HG02884 (cell line): ENCODE measurements around the gene THYN1.

ENCODE experiments used
- ATAC-seq: cut with Tn5 transposase; IDR thresholded peaks from one replicate; pipeline ENCODE4 v1.9.1; 2021; ENCODE audit warnings: mild to moderate bottlenecking, moderate library complexity; ENCODE audit not compliant: unreplicated experiment

Gene THYN1

DNA sequence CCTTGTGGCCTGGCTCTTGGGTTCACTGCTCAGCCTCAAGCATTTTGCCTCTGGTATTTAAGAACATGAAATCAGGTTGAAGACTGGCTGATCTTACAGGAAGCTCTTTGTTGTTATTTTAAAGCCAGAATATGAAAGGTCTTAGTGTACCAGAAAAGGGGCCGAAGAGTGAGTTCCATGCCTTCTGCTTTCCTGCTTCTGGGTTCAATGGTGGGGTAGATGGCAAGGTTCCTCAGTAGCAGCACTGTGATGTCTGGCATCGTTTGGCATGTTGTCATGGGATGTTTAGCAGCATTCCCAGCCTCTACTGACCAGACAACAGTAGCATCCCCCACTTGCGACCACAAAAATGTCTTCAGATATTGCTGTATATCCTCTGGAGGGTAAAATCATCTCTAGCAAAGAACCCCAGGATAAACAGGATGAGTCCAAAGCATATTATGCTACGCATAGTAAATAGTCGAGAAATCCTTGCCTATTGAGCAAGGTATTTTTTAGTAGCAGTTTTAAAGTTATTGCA is 26.3 kb downstream of the THYN1 start:
- ATAC-seq, result no peak

DNA sequence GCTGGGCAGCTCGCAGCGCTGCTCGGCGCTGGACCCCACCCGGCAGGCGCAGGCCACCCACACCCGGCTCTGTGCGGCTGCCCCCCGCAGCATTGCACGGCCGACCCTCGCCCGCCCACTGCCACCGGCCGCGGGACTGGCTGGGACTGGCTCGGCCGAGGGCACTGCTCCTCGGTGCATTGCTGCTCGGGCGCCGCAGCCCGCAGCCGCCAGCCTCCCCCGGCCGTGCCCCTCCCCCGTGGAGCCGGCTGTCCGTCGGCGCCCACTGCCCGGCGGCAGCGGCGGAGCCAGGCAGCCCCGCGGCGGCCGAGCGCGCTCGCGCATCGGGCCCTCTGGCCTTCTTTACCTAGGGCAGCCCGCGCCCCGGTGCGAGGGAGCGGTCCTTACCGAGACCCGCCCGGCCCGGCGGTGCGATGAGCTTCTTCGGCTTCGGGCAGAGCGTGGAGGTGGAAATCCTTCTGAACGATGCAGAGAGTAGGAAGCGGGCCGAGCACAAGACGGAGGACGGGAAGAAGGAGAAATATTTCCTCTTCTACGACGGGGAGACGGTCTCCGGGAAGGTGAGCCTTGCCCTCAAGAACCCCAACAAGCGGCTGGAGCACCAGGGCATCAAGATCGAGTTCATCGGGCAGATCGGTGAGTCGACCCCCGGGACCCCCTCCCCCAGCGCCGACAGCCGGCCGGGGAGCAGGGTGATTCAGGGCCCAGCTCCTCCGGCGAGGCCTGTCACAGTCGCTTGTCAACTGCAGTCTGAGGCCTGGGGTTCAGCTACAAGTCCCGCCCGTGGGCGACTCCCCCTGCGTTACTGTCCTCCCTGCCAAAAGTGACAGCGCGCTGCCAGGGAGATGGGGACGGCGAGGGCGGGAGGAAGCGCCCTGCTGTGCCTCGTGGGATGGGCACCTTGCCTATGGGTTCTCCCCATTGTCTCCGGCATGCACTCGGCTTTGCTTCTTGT is 28.2 kb downstream of the THYN1 start:
- peak; percentile 10 for ATAC-seq

DNA sequence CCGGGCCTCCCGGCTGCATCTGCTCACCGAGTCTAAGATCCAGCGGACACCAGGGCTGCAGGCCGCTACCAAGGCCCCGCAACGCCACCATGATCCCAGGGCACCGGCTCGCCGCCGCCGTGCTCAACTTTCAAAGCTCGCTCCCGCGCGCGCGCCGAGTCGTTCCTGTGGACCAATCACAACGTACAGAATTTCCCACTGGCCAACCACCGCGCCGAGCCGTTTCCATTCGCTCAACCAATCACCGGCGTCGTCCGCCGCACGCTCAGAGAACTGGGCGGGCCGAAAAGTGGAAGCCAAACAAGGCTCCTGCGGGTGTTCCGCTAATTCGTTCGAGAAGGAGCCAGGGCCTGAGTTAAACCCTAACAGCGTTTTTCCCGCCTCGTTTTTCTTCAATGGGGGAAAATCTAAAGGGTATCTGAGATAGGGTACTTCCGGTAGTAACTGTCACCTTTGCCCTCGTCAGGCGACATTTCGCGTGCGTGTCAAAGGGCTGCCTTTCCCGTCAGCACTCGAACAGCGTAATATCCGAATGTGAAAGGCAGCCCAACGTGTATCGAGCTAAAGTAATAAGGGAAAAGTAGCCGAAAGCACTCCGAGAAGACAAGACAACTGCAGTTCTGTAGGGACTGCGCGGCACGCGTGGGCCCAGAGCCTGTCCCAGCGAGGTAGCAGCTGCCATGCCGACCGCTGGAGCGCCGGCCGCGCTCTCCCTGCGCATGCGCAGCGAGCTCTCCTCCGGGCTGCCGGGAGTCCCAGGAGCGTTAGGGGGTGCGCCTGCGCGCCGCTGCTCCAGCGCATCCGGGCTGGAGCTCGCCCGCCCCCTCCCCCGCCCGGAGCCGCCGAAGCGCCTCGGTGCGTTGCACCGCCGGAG is 29.1 kb downstream of the THYN1 start, which contains the start of the genes NCAPD3 and VPS26B:
NCAPD3 (minus strand) TSS at position 132 of the 874 bp plus-strand sequence; CDS start at position 91, 41 bp downstream.
VPS26B (plus strand) TSS at position 836 of the 874 bp plus-strand sequence. CDS start 452 bp downstream, outside the sequence.
- peak; percentile 70 for ATAC-seq

DNA sequence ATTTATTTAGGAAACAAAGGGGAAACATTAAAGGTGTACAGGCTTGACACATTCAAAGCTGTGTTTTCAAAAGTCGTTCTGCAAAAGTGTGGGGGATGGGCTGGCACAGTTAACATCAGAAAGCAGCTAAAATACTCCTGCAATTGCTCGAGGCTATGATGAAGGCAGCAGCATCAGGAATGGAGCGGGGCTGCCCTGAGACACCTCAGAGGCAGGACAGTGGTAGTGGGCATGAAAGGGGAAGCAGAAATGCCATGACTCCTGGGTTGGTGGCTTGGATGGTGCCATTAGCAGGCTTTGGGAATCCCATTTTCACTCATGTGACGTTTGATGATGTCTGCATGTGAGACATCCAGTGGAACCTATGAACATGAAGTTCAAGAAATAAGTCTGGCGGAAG is 30.0 kb downstream of the THYN1 start:
- ATAC-seq, result no peak

DNA sequence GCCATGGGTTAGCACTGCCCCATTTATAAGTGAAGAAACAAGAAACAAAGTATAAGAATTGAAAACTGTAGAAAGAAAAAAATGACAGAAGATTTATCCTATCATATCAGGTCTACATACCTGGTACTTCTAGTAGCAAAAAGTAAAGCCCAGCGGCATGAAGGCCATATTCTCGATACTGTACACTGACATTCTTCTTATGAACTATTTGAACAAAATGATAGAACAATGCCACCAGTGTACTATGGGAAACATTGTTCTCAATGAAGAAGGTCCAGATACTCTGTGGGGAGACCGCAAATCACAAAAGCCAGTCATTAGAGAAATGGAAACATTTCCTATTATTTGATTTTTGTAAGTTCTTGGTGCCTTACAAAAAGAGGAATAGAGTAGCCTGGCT is 36.3 kb downstream of the THYN1 start:
- ATAC-seq, result no peak

DNA sequence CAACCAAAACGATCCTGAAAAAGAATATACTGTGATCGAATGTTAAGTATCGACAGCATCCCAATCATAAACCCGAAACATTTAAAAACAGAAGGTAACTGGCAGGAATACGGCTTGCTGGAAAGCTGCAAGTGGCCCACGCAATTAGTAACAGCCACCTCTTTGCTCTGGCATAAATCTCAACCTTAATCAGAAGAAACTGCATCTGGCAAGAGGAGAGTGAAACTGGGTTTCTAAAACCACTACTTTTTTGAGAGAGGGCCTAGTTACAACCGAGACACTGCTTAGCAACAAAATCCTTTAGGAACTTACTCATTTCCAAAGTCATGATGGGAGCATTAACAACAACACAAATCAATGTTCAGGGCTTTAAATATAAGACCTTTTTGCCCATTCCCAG is 37.3 kb downstream of the THYN1 start:
- no peak for ATAC-seq

DNA sequence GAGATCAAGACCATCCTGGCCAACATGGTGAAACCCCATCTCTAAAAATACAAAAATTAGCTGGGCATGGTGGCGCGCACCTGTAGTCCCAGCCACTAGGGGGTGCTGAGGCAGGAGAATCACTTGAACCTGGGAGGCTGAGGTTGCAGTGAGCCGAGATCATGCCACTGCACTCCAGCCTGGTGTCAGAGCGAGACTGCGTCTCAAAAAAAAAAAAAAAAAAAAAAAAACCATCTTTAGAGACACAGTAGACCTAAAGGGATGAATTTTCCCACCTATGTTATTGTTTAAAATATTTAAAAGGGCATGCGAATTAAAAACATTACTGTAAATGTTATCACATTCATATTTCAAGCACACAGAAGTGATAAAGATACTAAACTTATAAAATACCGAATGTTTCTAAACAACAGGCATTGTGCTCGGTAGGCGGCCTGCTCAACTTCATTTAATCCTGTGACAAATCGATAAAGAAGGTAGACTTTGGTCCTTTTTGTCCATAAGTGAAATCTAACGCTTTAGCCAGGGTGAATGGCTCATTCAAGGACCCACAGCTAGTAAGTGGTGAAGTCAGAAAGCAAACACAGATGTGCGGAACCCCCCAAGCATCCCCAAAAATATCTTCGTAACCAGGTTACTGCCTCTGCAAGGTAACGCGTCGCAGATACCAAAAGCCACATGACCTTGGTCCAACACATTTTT is 45.5 kb downstream of the THYN1 start:
- no peak for ATAC-seq

DNA sequence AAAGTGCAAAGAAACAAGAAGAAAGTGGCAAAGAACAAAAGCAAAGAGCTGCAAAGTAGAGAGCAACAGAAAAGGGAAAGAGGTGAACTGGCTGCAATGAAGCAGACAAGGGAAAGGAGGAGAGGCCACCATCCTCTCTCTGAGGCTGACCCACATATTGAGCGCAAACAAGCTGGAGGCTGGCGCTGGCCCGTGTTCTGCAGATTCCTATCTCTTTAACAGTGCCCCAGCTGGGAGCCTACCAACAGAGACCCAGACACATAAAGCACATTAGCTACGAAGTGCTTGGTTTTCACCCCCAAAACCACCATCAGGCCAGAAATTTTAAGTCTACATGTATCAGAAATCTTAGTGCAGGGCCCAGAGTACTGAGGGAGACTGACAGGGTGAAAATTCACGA is 47.0 kb downstream of the THYN1 start:
- no peak for ATAC-seq

DNA sequence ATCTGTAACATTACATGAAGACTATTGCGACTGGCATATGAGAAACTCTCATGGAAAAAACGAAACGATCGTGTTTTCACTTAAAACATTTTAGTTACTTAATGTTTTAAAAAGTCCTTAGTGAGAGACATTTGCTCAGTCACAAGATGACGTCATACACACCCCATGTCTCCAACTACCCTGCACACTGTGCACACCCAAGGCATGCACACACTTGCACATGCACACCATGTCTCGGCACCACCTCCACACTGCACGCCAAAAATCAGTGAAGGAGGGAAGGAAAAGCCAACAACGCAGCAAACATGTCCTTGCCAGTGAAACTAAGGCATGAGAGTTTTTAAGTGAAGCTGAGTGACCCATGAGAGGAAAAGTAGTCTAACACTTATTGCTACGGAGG is 47.4 kb downstream of the THYN1 start:
- no peak for ATAC-seq

DNA sequence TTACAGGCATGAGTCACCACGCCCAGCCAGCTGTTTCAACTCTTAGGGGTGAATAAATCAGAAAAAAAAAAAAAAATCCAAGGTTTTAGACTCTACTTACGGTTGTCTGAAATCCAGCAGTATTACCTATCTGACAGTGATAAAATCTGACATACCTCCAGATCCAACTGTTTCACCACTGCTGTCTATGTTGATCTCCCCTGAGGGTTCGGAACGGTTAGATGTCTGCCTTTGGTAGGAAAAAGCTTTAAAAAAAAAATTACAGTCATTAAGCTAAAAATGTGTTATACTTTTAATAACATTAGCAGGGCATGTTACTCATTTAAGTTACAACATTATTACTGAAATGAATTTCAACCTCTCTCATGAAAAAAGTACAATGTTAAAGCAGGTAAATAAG is 50.5 kb downstream of the THYN1 start:
- ATAC-seq, result no peak

DNA sequence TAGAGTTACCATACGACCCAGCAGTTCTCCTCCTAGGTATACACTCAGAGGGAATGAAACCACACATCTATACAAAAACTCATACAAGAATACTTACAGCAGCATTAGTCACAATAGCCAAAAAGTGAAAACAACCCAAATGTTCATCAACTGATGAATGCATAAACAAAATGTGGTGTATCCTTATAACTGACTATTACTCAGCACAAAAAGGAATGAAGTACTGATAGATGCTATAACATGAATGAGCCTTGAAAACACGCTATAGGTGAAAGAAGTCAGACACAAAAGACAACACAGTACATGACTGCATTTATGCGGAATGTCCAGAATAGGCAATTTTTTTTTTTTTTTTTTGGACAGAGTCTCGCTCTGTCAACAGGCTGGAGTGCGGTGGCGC is 52.5 kb downstream of the THYN1 start:
- no peak for ATAC-seq

DNA sequence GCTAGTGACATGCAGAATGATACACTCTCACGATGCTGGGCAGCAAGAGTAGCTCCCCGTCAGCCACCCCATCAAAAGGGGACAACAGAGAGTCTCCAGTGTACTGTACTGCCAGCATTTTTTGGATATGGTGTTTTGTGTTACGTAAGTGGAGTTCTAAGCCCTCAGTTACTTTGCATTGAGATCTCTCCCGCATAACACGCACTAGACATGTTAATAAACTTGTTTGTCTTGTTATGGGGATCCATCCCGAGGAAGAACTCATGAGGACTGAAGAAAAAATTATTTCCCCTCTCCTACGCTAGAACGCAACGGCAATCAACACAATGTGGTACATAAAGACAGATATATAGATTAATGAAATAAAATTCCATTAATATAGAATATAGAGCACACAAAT is 53.6 kb downstream of the THYN1 start:
- no peak for ATAC-seq
